Measurements from ENCODE around the gene ACTN1.
"Not testable (repeated sequence)": the region's sequence is repeated elsewhere in the genome, so short reads cannot be mapped to it uniquely, and the experiment has no call there.

The ACTN1 gene

GRCh38 chr14:68986926-68987652 is 8.0 kb upstream of the ACTN1 start:
- in situ Hi-C loops (cut with MboI; ENCODE audit: low sequenced_read_pairs) = no loop called here

GRCh38 chr14:68986225-68986624 is 7.1 kb upstream of the ACTN1 start:
- in situ Hi-C loops (cut with MboI; ENCODE audit: low sequenced_read_pairs) = no loop called here

GRCh38 chr14:68984686-68985085 is 5.6 kb upstream of the ACTN1 start:
- in situ Hi-C loops (cut with MboI; ENCODE audit: low sequenced_read_pairs) = no loop called here

- in situ Hi-C loops (cut with MboI; ENCODE audit: low sequenced_read_pairs) = no loop called here
Measured at GRCh38 chr14:68983191-68983590, 4.1 kb upstream of the ACTN1 start.

GRCh38 chr14:68982581-68982980 is 3.5 kb upstream of the ACTN1 start:
- in situ Hi-C loops (cut with MboI; ENCODE audit: low sequenced_read_pairs) = no loop called here

GRCh38 chr14:68981539-68981976 is 2.5 kb upstream of the ACTN1 start:
- in situ Hi-C loops (cut with MboI; ENCODE audit: low sequenced_read_pairs) = no loop called here

- in situ Hi-C loops (cut with MboI; ENCODE audit: low sequenced_read_pairs) = no loop called here
Measured at GRCh38 chr14:68981139-68981538, 2.0 kb upstream of the ACTN1 start.

GRCh38 chr14:68979722-68980451 is 785 bp upstream of the ACTN1 start:
- in situ Hi-C loops (cut with MboI; ENCODE audit: low sequenced_read_pairs) = no loop called here

GRCh38 chr14:68978172-68978911 is 760 bp downstream of the ACTN1 start:
- in situ Hi-C loops (cut with MboI; ENCODE audit: low sequenced_read_pairs) = no loop called here

- in situ Hi-C loops (cut with MboI; ENCODE audit: low sequenced_read_pairs) = no loop called here
Measured at GRCh38 chr14:68977718-68978171, 1.4 kb downstream of the ACTN1 start.

- in situ Hi-C loops (cut with MboI; ENCODE audit: low sequenced_read_pairs) = no loop called here
Measured at GRCh38 chr14:68977180-68977717, 1.9 kb downstream of the ACTN1 start.

- in situ Hi-C loops (cut with MboI; ENCODE audit: low sequenced_read_pairs) = no loop called here
Measured at GRCh38 chr14:68976160-68977067, 2.7 kb downstream of the ACTN1 start.

GRCh38 chr14:68975667-68976066 is 3.4 kb downstream of the ACTN1 start:
- in situ Hi-C loops (cut with MboI; ENCODE audit: low sequenced_read_pairs) = no loop called here

GRCh38 chr14:68974759-68975347 is 4.2 kb downstream of the ACTN1 start:
- in situ Hi-C loops (cut with MboI; ENCODE audit: low sequenced_read_pairs) = no loop called here

GRCh38 chr14:68973639-68974038 is 5.5 kb downstream of the ACTN1 start:
- in situ Hi-C loops (cut with MboI; ENCODE audit: low sequenced_read_pairs) = no loop called here

- in situ Hi-C loops (cut with MboI; ENCODE audit: low sequenced_read_pairs) = not testable (repeated sequence)
Measured at GRCh38 chr14:68973219-68973565, 5.9 kb downstream of the ACTN1 start.

- in situ Hi-C loops (cut with MboI; ENCODE audit: low sequenced_read_pairs) = no loop called here
Measured at GRCh38 chr14:68972507-68973218, 6.4 kb downstream of the ACTN1 start.

- in situ Hi-C loops (cut with MboI; ENCODE audit: low sequenced_read_pairs) = no loop called here
Measured at GRCh38 chr14:68971411-68972035, 7.6 kb downstream of the ACTN1 start.

- in situ Hi-C loops (cut with MboI; ENCODE audit: low sequenced_read_pairs) = no loop called here
Measured at GRCh38 chr14:68970736-68971135, 8.4 kb downstream of the ACTN1 start.

Measured in HL-60/S4 (cell line).